Skeletal muscle cell (primary cell): ENCODE data around the gene ARHGEF6.

Experiments used
- DNase-seq: peaks from one replicate; pipeline ENCODE4 v3.0.0-alpha.2; 2010; ENCODE audit warnings: low read depth
- H3K4me3 ChIP-seq: 2 replicates; pipeline ENCODE4 v1.5.1; 2011; ENCODE audit warnings: low read depth, mild to moderate bottlenecking, control low read depth, low read length, moderate library complexity

Gene ARHGEF6

DNA sequence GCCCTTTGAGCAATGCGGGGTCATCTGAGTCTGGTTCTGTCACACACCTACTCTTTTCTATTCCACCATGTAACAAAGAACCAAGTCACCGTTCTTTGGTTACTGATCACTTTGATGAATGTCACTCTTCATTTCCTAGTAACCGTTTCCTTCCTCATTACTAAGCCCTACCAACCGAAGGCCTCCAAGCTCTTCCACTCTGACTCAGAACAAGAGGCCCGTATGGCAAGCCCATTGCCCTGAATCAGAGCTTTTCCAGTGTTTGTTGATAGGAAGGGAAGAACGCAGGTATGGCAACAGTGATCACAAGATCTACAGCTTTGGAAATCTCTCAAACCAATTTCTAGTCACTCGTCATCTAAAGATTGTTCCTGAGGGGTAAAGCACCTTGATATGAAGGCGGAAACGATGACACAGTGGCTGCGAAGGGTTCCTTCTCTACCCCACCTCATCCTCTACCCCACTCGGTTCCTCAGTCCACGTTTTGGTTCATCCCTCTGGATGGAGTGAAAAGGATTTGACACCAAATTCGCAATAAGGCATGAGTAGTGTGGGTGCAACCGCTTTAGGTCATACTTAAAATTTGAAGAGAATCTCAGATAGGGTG is 160.7 kb downstream of the ARHGEF6 start:
- no peak overlapping the region for H3K4me3 ChIP-seq
- DNase-seq, result no peak

DNA sequence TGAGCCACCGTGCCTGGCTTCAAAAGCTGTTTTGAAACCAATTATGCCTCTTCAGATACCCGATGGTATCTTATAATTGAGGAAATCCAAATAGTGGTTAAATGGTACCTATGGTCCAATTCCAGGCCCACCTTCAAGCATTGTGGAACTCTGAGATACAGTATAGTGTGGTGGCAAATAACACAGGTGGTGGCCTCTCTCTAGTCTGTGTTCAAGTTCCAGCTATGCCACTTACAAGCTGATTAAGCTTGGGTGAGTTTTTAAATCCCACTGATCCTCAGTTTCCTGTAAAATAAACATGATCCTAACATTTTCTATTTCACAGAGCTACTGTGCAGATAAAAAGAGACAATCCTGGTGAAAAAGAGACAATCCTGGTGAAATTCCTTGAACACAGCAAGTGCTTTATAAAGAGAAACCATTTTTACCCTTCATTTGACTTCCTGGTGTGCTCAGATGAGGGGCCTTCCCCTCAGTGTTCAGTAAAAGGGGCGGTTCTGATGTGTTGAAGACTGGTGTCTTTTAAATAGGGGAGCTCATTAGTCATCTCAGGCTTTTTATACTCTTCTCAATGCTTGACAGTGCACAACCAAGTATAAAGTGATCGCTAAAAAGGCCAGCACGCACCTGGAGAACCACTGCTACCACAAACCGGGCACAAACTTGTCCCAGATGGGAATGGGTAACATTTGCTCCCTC is 163.6 kb downstream of the ARHGEF6 start:
- DNase-seq, result no peak
- no peak overlapping the region for H3K4me3 ChIP-seq
